ENCODE measurements around the gene KRT71.

Gene KRT71

GRCh38 chr12:52519826-52520662 lies 32.9 kb downstream of the KRT71 start, which contains the start of gene KRT5:
Gene KRT5 (minus strand): TSS chr12:52520394. CDS start chr12:52520296, 98 bp downstream.
- TF ChIP-seq CTCF (IDR thresholded peaks at IDR 0.05; ENCODE audit: low read depth, low read length): no peak
- no peak within 1 kb of the TSS for H3K4me3 ChIP-seq (replicated peaks in 1 of 2; ENCODE audit: low read depth in 2 of 2, low read length in 2 of 2)
- no peak for DNase-seq (ENCODE audit: low read depth in 2 of 2)

GRCh38 chr12:52519387-52519703 lies 33.6 kb downstream of the KRT71 start:
- TF ChIP-seq CTCF (IDR thresholded peaks at IDR 0.05; ENCODE audit: low read depth, low read length): no peak
- DNase-seq (ENCODE audit: low read depth in 2 of 2): no peak
- H3K4me3 ChIP-seq (replicated peaks in 1 of 2; ENCODE audit: low read depth in 2 of 2, low read length in 2 of 2): no peak overlapping the region

DNA sequence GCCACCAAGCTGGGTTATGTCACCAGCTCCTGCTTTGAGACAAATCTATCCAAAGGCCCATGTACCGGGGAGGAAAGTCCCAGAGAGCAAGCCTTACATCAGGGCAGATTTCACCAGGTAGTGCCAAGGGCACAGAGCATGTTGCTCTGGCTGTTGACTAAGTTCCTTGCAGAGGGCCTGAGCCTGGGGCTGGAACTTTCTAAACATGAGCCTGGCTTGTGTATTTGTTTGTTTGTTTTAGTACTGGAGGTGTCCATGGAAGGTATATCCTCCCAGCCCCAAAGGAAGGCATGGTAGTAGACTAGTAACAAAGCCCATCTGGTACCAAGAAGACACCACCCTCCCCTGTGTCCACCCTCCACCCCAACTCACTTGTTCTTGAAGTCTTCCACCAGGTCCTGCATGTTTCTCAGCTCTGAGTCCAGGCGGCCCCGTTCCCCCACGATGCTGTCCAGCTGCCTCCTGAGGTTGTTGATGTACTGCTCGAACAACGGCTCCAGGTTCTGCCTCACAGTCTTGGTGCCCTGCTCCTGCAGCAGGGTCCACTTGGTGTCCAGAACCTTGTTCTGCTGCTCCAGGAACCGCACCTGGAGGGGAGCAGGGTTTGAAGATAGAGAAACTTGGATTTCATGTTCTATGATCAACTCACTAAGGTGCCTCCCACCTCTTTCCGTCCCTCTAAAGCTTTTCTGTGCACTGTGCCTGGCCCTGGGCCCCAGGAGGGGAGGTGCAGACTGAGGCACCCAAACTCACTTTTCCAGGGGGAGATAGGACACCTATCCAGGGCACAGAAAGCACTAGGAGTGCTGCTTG lies 34.2 kb downstream of the KRT71 start:
- TF ChIP-seq CTCF (IDR thresholded peaks at IDR 0.05; ENCODE audit: low read depth, low read length): no peak
- H3K4me3 ChIP-seq (replicated peaks in 1 of 2; ENCODE audit: low read depth in 2 of 2, low read length in 2 of 2): no peak overlapping the region
- DNase-seq (ENCODE audit: low read depth in 2 of 2): no peak

DNA sequence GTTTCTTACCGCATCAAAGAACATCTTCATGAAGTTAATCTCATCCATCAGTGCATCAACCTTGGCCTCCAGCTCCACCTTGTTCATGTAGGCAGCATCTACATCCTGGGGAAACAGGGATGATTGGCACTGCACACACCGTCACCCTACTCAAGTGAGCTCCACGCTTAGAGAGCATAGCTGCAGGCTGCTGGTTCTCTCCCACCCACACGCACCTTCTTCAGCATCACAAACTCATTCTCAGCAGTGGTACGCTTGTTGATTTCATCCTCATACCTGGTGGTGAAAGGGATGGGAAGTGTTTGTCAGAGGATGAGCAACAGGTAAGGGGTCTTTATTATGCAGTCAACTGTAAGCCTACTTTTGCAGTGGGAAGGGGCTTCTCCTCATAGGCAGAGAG lies 35.1 kb downstream of the KRT71 start:
- no peak overlapping the region for H3K4me3 ChIP-seq (replicated peaks in 1 of 2; ENCODE audit: low read depth in 2 of 2, low read length in 2 of 2)
- TF ChIP-seq CTCF (IDR thresholded peaks at IDR 0.05; ENCODE audit: low read depth, low read length): no peak
- DNase-seq (ENCODE audit: low read depth in 2 of 2): no peak

- no peak for DNase-seq (ENCODE audit: low read depth in 2 of 2)
- no peak overlapping the region for H3K4me3 ChIP-seq (replicated peaks in 1 of 2; ENCODE audit: low read depth in 2 of 2, low read length in 2 of 2)
- TF ChIP-seq CTCF (IDR thresholded peaks at IDR 0.05; ENCODE audit: low read depth, low read length): no peak
These were observed 35.7 kb downstream of the KRT71 start for GRCh38 chr12:52517005-52517835.

Measured in cardiac fibroblast (primary cell).